SK-N-SH treated with all-trans-retinoic acid at 6 μM for 48 hours (cell line): ENCODE data around the gene CARD14.

ENCODE experiments used
- CSRNP3 ChIP-seq: fragments of 250-450 bp; sonication (Bioruptor Pico); IDR thresholded peaks from 2 replicates; pipeline ENCODE4 v1.5.1; 2021; ENCODE audit warnings: mild to moderate bottlenecking, moderate library complexity
- ISL1 ChIP-seq: fragments of 250-450 bp; sonication (Bioruptor Pico); IDR thresholded peaks from 2 replicates; pipeline ENCODE4 v2.1.2; 2022; ENCODE audit warnings: mild to moderate bottlenecking, moderate library complexity
- PATZ1 ChIP-seq: fragments of 250-450 bp; sonication (Bioruptor Pico); IDR thresholded peaks from 2 replicates; pipeline ENCODE4 v1.8.0; 2020; ENCODE audit warnings: mild to moderate bottlenecking, moderate library complexity, borderline replicate concordance
- ZC3H10 ChIP-seq: fragments of 250-450 bp; sonication (Bioruptor Pico); IDR thresholded peaks from 2 replicates; pipeline ENCODE4 v1.5.1; 2021; ENCODE audit warnings: mild to moderate bottlenecking, moderate library complexity
- ZFP3 ChIP-seq: fragments of 250-450 bp; sonication (Bioruptor Pico); IDR thresholded peaks from 2 replicates; pipeline ENCODE4 v1.5.0; 2020; ENCODE audit warnings: mild to moderate bottlenecking, moderate library complexity
- ZFP30 ChIP-seq: fragments of 450-650 bp; formaldehyde crosslinking; IDR thresholded peaks from 2 replicates; pipeline ENCODE4 v1.5.0; 2022; ENCODE audit warnings: mild to moderate bottlenecking, moderate library complexity
- TF ChIP-seq, protein P1 (sequence below): fragments of 250-450 bp; sonication (Bioruptor Pico); IDR thresholded peaks from 2 replicates; pipeline ENCODE4 v1.5.0; 2020; ENCODE audit warnings: mild to moderate bottlenecking, moderate library complexity

DNA sequence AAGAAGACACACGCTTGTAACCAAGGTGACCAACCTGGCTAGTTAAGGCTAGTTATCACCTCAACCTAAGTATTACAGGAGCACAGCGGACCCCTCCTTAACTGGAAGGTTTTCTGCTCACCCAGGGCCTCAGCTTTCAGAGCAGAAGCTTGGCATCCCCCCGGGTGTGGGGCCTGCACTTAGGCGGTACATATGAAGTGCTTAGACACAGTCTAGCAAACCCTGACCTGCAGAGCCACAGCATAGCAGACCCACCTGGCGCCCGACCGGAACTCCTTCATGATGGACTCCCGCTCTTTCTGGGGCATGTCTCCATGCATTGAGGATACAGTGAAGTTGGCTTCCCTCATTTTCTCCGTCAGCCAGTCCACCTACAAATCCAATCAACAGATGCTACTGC is 32.7 kb upstream of the CARD14 start:
- no peak for TF ChIP-seq PATZ1 (CRISPR knock-in tag)
- TF ChIP-seq ISL1 (CRISPR knock-in tag): no peak
- no peak for TF ChIP-seq ZC3H10 (CRISPR knock-in tag)
- TF ChIP-seq, protein P1, sequence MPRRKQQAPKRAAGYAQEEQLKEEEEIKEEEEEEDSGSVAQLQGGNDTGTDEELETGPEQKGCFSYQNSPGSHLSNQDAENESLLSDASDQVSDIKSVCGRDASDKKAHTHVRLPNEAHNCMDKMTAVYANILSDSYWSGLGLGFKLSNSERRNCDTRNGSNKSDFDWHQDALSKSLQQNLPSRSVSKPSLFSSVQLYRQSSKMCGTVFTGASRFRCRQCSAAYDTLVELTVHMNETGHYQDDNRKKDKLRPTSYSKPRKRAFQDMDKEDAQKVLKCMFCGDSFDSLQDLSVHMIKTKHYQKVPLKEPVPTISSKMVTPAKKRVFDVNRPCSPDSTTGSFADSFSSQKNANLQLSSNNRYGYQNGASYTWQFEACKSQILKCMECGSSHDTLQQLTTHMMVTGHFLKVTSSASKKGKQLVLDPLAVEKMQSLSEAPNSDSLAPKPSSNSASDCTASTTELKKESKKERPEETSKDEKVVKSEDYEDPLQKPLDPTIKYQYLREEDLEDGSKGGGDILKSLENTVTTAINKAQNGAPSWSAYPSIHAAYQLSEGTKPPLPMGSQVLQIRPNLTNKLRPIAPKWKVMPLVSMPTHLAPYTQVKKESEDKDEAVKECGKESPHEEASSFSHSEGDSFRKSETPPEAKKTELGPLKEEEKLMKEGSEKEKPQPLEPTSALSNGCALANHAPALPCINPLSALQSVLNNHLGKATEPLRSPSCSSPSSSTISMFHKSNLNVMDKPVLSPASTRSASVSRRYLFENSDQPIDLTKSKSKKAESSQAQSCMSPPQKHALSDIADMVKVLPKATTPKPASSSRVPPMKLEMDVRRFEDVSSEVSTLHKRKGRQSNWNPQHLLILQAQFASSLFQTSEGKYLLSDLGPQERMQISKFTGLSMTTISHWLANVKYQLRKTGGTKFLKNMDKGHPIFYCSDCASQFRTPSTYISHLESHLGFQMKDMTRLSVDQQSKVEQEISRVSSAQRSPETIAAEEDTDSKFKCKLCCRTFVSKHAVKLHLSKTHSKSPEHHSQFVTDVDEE: no peak
- TF ChIP-seq ZFP3 (CRISPR knock-in tag): no peak
- no peak for TF ChIP-seq ZFP30
- no peak for TF ChIP-seq CSRNP3 (CRISPR knock-in tag)
